GM21447 (cell line): ENCODE measurements around the gene CCDC6.
"Not testable (repeated sequence)": the region's sequence is repeated elsewhere in the genome, so short reads cannot be mapped to it uniquely, and the experiment has no call there.

Experiments
- ATAC-seq: cut with Tn5 transposase; IDR thresholded peaks from one replicate; pipeline ENCODE4 v1.9.1; 2021; ENCODE audit not compliant: unreplicated experiment

Gene CCDC6

DNA sequence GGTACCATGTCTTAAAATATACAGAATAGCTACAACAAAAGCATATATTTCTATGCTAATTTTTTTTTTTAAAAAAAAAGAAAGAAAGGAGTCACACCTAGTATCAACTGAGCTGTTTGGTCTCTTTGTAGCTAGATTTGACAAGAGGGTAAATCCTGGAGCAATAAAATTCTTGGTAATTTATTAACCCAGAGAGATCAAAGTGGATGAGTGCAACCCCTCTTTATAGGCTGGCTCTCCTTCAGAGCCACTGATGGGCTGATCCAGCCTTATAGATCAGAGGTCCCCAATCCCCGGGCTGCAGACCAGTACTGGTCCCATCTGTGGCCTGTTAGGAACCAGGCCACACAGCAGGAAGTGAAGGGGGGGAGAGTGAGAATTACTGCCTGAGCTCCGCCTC lies 133.3 kb downstream of the CCDC6 start:
- ATAC-seq, result no peak

DNA sequence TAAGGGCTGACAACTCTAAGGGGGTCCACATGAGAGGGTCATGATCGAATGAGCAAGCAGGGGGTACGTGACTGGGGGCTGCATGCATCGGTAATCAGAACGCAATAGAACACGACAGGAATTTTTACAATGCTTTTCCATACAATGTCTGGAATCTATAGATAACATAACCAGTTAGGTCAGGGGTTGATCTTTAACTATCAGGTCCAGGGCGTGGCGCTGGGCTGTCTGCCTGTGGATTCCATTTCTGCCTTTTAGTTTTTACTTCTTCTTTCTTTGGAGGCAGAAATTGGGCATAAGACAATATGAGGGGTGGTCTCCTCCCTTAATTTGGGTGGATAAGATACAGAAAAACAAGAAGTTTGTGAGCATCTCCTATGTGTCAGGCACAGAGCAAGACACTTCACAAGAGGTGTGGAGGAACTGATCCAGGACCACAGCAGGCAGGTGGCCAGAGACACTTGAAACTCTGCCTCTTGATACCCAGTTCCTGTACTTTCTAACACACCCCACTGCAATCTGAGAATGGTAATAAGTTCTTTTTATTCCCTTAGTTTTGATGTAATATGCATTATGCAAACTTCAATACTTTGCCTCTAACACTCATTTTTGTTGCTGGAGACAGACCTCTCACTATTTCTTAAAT lies 135.1 kb downstream of the CCDC6 start:
- no peak for ATAC-seq

DNA sequence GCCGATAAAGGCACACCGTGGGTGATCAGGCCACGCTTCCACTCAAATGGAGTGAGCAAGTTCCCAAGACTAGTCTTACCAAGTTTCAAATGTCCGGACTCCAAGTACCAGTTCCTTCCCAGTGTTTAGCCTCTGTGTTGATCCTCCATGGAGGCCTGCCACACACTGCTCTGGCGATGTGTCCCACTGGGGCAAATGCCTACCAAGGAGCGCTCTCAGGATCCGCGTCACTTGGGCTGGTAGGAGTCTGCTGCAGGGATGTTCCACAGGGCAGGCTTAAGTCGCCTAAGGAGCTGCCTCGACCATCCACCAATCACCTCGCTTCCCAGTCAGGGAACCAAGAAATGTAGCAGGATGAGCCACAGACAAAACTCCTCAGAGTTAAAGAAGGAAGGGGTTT lies 135.7 kb downstream of the CCDC6 start:
- ATAC-seq, result no peak

DNA sequence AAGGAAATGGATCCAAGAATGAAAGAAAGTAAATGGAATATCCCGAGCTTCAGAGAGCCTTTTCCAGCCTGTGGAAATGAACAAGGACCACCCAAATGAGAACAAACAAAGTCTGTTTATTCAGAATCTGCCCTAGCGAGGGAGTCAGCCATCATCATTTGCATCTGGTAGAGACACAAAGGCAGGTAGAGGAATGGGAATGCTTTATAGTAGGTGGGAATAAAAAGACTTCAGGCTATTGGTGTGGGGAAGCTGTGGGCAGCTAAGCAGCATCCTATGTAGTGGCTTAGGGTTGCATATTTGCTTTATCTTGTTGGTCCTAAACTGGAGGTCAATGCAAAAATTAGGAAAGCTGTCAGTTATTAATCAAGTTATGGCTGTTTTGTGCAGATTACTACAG lies 143.9 kb downstream of the CCDC6 start:
- ATAC-seq, result no peak

DNA sequence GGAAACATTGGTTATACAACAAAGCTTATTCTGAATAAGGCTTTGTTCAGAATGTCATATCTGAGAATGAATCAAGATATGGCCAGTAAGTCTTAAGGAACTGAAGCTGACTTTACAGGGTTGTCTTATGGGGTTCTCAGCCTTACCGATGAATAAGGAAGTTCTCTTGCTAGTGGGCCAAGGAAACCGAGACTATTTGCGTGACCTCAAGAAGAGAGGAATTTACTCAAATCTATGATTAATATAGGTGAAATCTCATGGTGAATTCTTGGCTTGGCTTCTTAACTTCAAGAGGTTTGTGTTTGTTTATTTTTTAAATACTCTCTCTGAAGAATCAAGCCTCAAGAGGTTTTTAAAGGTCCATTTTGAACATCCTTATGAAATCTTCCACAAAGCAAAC lies 148.4 kb downstream of the CCDC6 start:
- ATAC-seq, result no peak

DNA sequence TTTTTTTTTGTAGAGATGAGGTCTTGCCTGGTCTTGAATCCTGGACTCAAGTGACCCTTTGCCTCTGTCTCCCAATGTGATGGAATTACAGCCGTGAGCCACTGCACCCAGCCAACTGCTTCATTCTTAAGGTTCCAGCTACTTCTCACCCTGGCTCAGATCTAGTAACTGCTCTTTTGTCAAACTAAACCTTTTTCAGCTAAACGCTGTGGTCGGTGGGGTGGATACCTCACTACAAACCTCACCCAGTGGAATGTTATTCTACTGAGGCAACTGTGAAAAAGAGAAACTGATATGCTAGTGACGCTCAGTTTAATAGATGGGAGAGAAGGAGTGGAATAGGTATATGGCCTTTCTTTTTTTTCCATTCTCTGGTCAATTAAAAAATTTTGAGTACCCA lies 151.4 kb downstream of the CCDC6 start:
- ATAC-seq, result no peak

DNA sequence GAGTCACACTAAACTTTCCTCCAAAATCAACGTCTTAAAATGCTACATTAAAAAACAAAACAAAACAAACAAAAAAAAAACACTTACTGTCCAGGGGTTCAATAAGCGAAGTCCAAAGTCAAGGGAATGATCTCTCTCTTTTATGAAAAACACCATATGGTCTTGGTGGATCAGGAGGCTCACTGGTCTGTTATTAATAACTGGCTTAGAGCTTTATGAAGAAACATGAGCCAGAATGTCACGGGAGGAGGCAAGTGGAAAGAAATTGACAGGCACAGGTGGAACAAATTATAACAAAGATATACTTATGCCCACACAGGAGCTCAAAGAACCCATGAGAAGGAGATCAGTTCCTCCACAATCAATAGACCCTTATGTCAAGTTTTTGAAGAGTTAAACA lies 153.1 kb downstream of the CCDC6 start, which contains the start of gene MRLN:
Gene MRLN (minus strand): TSS at position 189 of the 400 bp plus-strand sequence.
- no peak for ATAC-seq

DNA sequence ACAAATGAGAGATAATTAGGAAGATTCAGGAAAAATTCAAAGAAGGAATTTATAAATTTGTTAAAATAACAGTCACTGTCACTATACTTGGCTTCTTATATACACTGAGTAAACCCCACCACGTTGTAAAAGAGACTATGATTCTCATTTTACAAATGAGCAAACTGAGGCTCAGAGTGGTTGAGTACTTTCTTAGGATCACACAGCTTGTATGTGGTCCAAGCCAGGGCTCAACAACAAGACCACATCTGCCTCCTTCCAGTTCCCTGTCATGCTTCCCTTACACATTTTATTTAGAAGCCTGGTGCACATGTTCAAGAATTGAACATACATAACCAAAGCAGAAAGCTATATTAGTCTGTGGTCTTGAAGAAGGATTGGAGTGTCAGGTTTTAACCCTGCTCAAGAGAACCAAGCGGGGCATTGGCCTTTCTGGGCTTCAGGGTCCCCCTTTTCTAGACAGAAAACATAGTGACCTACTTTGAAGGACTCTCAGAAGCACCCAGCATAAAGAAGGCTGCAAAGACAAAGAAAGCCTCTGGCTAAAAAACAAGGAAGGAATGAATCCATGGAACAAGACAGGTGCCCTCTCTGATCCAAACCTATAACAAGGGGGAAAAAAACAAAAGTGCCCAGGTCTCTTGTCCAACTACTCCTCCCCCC lies 153.9 kb downstream of the CCDC6 start:
- ATAC-seq, result no peak

DNA sequence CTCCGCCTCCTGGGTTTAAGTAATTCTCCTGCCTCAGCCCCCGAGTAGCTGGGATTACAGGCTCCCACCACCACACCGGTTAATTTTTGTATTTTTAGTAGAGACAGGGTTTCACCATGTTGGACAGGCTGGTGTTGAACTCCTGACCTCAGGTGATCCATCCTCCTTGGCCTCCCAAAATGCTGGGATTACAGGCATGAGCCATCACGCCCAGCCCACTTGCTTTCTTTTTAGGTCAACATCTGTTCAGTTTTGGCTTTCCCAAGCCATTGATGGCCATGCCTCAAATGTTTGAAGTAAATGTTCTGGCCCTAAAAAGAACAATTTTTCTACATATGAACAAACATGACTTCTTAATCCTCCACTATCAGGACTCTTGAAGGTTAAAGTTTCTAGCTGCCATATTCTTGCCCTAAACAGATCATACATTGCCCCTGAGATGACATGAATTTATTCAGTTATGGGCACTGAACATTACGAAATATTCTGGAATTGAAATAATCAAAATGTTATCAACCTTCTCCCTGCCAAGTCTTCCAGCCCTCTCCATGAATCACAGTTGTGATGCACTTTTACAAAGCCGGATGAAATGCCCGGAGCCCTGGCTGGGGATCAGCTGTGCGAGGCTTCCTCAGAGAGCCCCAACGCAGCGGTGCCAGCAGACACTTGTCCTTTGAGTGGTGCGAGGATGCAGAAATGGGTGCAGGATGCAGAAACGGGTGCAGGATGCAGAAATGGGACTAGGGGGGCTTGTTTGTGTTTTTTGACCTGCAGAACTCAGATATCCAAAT lies 156.0 kb downstream of the CCDC6 start:
- ATAC-seq, result no peak

DNA sequence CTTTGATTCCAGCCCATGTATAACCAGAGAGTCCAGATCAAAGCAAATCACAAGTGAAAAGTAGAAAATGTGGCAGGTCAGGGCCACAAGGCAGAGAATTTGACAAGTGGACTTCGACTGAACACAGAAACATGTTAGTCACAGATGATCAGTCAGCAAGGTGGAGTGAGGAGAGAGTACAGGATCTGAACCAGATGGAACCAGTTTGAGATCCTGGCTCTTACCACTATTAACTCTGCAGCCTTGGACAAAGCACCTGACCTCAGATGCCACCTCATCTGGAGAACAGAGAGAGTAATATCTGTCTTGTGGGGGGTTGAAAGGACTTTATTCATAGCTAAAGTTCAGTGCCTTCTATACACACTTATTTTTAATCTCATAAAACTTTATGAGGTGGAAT lies 157.5 kb downstream of the CCDC6 start:
- ATAC-seq, result no peak

DNA sequence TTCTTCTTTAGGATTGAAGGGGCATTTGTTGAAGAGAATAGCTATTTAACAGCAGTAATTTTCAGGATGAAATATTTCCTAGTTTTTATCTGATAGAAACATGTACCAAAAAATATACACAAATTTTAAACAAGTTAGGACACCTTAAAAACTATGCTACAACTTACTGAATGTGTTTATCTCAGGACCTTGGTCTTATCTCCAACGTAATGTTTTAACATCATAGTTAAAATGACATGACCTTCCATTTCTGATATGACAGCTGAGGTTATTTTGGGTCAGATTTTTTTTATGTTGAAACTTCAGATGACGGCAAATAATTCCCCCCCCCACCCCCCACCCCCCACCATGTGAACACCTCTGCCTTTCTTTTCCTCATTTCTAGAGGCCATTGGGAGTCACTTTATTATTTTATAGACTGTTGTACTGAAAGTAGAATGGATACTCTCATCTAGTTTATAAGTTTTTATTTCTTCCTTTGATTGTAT lies 161.1 kb downstream of the CCDC6 start:
- no peak for ATAC-seq

DNA sequence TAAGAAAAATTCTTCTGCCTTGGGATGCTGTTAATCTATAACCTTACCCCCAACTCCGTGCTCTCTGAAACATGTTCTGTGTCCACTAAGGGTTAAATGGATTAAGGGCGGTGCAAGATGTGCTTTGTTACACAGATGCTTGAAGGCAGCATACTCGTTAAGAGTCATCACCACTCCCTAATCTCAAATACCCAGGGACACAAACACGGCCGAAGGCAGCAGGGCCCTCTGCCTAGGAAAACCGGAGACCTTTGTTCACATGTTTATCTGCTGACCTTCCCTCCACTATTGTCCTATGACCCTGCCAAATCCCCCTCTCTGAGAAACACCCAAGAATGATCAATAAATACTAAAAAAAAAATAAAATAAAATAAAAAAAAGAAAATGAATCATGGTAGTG lies 161.6 kb downstream of the CCDC6 start:
- not testable (repeated sequence) for ATAC-seq

DNA sequence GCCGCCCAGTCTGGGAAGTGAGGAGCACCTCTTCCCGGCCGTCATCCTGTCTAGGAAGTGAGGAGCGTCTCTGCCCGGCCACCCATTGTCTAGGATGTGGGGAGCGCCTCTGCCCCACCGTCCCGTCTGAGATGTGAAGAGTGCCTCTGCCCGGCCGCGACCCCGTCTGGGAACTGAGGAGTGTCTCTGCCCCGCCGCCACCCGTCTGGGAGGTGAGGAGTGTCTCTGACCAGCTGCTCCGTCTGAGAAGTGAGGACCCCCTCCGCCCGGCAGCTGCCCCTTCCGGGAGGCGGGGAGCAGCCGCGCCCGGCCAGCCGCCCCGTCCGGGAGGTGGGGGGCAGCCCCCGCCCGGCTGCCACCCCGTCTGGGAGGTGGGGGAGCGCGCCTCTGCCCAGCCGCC lies 162.2 kb downstream of the CCDC6 start:
- ATAC-seq, result not testable (repeated sequence)

DNA sequence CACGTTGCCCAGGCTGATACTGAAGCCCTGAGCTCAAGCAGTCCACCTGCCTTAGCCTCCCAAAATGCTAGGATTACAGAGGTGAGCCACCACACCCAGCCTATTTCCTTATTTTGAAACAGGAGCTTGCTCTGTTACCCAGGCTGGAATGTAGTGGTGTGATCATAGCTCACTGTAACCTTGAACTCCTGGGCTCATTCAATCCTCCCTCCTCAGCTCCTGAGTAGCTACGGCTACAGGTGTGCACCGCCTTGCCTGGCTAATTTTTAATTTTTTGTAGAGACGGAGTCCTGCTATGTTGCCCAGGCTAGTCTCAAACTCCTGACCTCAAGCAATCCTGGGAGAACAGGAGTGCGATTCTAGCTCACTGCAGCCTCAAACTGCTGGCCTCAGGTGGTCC lies 164.8 kb downstream of the CCDC6 start:
- ATAC-seq, result no peak

DNA sequence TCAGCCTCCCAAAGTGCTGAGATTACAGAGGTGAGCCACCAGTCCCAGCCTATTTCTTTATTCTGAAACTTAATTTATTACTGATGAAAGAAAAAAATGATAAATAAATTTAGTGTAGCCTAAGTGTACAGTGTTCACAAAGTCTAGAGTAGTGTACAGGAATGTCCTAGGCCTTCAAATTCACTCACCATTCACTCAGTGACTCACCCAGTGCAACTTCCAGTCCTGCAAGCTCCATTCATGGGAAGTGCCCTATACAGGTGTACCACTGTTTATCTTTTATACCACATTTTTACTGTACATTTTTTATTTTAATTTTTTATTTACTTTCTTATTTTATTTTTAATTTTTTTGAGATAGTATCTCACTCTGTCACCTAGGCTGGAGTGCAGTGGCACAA lies 165.3 kb downstream of the CCDC6 start:
- ATAC-seq, result no peak
